HUDEP-2 (cell line): ENCODE results near the gene SRGAP2C.
"Not testable (repeated sequence)": the region's sequence is repeated elsewhere in the genome, so short reads cannot be mapped to it uniquely, and the experiment has no call there.

Experiments
- DNase-seq, 76 experiments: peaks; one replicate each; lab custom pipeline; 2025; ENCODE audit not compliant: unreplicated experiment in 76 of 76; lab: John Stamatoyannopoulos, UW

The SRGAP2C gene

GRCh38 chr1:121366171-121366570, 181.4 kb downstream of the SRGAP2C start:
- not testable (repeated sequence) for DNase-seq

GRCh38 chr1:121368910-121369309, 184.1 kb downstream of the SRGAP2C start:
- DNase-seq = not testable (repeated sequence)

DNA sequence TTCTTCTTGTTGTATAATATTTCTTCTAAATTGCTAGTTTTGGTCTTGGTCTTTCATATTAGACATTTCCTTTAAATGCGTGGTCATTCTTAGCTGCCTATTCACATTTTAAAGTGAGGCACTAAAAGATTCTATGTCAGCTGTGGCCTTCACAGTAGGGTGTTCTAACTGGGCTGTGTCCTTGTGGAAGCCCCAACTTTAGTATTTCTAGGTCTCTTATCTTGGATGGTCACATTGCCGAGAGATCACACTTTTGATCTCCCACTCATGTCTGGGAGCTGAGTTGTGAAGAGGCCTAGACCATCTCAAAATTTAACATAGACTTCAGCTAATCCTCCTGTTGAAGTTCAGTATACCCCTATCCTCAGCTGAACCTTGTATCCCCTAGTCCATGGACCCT, 185.2 kb downstream of the SRGAP2C start:
- not testable (repeated sequence) for DNase-seq

- not testable (repeated sequence) for DNase-seq
Observed at GRCh38 chr1:121374851-121375367, 190.1 kb downstream of the SRGAP2C start.

DNA sequence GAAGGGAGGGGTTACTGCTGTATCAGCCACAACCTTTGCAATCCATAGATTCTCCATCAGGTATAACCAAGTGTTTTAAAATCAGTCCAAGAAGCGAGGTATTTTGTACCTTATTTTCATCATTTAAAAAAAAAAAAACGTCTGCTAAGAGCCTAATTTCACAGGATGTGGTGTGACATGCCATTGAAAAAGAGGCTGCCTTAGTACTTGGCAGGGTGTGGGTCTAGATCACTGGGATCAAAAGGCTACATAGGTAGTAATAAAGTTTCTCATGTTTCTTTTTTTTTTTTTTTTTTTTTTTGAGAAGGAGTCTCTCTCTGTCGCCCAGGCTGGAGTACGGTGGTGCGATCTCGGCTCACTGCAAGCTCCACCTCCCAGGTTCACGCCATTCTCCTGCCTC, 192.2 kb downstream of the SRGAP2C start:
- not testable (repeated sequence) for DNase-seq

DNA sequence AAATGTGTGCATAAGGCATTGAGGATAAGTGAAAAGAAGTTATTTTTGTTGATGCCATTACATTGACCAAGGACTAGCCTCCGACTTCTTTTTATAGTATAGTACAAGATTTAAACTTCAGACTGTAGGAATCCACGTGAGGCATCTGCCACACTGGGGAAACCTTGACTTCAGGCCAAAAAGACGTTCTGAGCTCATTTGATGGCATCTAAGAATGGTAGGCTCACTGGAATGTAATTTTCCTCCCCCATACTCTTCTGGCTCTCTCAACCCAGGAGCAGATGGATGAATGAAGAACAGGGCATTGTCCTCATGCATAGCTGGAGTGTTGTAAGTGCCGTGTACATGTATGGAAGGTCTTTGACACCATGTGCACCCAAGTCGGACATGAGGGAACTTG, 194.0 kb downstream of the SRGAP2C start:
- DNase-seq = not testable (repeated sequence)

DNA sequence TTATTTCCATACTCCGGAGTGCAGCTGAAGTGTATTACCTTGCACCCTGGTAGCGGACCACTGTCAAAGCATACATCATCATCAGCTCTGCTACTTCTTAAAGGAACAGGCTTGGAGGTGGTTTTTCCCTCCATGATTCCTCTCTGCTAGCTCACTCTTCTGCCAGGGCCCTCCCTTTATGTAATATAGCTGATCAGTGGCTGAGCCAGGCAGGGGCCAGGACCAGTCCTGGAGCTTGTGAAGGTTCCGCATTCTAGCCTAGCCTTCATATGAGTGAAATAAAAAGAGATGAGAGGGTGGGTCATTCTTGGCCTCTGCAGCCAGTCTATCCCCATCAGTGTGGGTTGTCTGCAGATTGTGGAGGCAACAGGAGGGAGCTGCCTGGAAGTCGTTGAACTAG, 200.0 kb downstream of the SRGAP2C start:
- DNase-seq = not testable (repeated sequence)

GRCh38 chr1:121385162-121385561, 200.4 kb downstream of the SRGAP2C start:
- DNase-seq = not testable (repeated sequence)

GRCh38 chr1:121385563-121386288, 201.0 kb downstream of the SRGAP2C start:
- DNase-seq = not testable (repeated sequence)

DNA sequence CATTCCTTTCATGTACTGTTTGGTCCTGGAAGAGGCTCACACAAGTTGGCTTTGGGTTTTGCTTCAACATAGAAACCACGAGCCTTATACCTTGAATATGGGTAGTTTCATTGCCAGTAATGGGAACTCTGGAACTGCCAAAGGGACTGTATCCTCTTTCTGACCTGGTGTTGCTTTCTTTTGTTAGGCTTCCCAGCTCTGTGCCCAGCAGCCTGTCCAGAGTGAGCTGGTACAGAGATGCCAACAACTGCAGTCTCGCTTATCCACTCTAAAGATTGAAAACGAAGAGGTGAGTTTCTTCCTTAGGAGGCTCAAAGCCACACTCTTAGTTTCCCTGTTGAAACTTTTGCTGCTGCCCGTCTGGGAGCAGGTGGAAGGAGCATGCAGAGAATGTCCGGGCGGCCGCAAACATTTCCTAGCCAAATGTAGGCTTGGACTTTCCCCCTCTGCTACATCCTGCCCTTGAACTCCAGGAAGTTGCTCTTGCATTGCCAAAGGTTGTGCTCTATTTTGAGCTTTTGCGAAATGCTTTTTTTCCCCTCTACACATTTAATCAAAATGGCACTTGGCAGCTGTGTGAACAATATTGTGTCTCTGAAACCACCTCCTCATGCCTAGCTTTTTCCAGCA, 201.7 kb downstream of the SRGAP2C start:
- not testable (repeated sequence) for DNase-seq

- DNase-seq = not testable (repeated sequence)
Observed at GRCh38 chr1:121389895-121390560, 205.3 kb downstream of the SRGAP2C start.

DNA sequence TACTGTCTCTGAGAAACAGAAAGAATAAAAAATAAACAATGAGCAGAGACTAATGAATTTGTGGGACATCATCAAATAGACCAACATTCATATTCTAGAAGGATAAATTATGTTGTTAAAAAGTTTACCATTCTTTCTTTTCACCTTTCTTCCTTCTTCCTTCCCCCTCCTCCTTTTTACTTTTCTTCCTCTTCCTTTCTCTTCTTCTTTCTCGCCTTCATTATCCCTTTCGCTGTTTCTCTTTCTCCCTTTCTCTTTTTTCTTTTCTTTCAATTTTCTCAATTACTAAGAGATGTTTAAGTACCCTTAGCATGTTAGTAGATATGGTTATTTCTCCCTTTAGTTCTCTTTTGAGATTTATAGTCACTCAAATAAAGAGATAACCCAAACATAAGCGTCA, 207.4 kb downstream of the SRGAP2C start:
- not testable (repeated sequence) for DNase-seq

GRCh38 chr1:121395718-121396201, 211.0 kb downstream of the SRGAP2C start:
- not testable (repeated sequence) for DNase-seq

DNA sequence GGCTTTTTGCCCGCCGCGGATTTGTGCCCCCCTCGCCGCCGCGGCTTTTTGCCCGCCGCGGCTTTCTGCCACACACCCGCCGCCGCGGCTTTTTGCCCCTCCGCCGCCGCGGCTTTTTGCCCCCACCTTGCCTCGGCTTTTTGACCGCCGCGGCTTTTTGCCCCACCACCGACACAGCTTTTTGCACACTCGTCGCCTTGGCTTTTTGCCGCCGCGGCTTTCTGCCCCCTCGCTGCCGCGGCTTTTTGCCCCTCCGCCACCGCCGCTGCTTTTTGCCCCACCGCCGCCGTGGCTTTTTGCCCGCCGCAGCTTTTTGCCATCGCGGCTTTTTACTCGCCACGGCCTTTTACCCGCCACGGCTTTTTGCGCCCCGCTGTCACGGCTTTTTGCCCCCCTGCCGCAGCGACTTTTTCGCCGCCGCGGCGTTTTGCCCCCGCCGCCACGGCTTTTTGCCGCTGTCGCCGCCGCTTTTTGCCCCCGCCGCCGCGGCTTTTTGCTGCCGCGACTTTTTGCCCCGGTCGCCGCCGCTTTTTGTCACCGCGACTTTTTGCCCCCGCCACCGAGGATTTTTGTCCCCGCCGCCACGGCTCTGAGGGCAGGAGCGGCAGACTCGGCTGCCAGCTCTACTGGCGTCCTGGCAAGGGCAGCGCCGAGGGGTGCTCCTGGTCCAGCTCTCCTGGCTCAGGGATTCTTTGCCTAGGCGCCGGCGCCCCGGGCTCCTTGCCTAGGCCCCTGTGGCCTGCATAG, 211.7 kb downstream of the SRGAP2C start:
- DNase-seq = peak in 3 of 76 experiments; percentile 1 to 7 (median 4)

- not testable (repeated sequence) for DNase-seq
Observed at GRCh38 chr1:121397101-121397500, 212.3 kb downstream of the SRGAP2C start.

GRCh38 chr1:121399193-121399592, 214.4 kb downstream of the SRGAP2C start:
- DNase-seq = not testable (repeated sequence)

- DNase-seq = not testable (repeated sequence)
Observed at GRCh38 chr1:121400108-121400507, 215.3 kb downstream of the SRGAP2C start.

DNA sequence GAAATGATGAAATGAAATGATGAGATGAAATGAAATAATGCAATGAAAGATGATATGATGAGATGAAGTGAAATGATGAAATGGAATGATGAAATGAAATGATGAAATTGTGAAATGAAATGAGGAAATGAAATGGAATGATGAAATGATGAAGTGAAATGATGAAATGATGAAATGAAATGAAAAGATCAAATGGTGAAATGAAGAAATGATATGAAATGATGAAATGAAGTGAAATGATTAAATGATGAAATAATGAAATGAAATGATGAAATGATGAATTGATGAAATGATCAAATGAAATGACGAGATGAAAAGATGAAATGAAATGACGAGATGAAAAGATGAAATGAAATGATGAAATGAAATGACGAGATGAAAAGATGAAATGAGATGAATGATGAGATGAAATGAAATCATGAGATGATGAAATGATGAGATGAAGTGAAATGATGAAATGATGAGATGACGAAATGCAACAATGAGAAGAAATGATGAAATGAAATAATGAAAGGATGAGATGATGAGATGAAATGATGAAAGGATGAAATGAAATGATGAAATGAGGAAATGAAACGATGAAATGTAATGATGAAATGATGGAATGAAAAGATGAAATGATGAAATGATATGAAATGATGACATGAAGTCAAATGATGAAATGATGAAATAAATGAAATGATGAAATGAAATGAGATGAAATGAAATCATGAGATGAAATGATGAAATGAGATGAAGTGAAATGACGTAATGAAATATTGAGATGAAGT, 216.0 kb downstream of the SRGAP2C start:
- DNase-seq = not testable (repeated sequence)

GRCh38 chr1:121401375-121401955, 216.7 kb downstream of the SRGAP2C start:
- not testable (repeated sequence) for DNase-seq
